Erythroblast (primary cell): Measurements from ENCODE around the gene TRPM3.

Experiments used
- DNase-seq, 2 experiments: peaks; one replicate each; lab custom pipeline; 2025; lab: John Stamatoyannopoulos, UW
- GATA1 ChIP-seq: IDR thresholded peaks from 2 replicates; pipeline ENCODE4 v1.6.1; 2011; ENCODE audit warnings: low read depth, mild to moderate bottlenecking, control low read depth, low read length, moderate library complexity
- POLR2A ChIP-seq: IDR thresholded peaks from 2 replicates; pipeline ENCODE4 v1.6.1; 2011; ENCODE audit warnings: mild to moderate bottlenecking, low read length

The TRPM3 gene

DNA sequence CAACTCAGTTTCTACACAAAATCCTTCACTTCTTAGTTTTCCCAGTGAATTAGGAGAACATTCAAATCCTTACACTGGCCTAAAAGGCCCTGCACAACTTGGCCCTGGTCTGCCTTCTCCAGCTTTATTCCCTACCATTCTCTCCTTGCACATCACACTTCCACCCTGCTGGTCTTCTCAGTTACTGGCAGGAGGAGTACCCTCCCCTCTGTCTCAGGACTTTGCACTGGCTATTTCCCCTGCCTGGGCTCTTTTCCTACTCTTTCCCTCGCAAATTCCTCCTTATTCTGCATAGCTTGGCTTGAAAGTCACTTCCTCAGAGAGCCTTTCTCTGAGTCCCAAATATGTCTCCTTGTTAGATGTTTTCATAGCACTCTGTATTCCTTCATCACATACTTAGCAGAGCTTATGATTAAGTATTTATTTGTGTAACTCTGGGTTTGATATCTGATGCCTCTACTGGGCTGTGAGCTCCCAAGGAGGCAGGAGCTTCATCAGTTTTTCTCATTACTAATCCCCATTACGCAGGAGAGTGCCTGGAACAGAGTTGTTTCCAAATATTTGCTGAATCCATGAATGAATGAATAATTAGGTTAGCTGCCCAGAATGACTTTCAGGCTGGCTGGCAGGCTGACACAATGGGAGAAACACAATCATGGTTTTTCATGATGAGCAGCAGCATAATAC is 547.1 kb downstream of the TRPM3 start:
- TF ChIP-seq GATA1 (no peak), POLR2A (no peak)
- DNase-seq = no peak

DNA sequence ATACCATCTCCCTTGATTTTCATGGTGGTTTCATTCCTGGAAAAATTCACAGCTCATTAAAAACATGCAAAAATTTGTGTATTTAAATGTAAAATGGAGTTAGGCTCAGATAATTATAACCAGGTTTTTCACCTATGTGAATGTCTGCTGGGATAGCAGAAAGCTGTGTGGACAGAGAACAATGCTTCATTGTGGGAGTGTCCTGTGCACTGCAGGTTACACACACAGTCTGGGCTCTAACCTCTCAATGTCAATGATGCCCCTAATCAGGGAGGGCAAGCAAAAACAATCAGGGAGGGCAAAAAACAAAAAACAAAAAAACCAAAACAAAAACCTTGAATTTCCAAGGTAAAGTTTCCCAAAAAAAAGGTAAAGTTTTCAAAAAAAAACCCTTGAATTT is 548.1 kb downstream of the TRPM3 start:
- DNase-seq = no peak

DNA sequence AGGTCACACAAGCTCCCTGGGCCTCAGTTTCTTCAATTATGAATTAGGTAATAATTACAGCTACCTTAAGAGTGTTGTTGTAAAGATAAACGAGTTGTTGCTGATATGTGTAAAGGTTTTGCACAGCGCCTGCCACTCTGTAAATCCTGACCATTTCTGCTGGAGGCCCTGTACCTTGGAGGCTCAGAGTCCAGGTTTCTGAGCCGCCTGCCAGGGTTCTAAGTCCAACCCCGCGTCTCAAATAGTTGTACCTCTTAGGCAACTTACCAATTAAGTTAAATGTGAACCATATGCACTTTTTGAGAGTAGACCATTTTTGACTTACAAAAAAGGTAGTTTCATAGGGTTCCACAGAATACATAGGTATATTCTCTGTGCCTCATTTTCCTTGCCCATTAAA is 550.2 kb downstream of the TRPM3 start:
- no peak for DNase-seq
- TF ChIP-seq POLR2A = no peak
- no peak for TF ChIP-seq GATA1

More for the DNA sequence above, 548.1 kb downstream of the TRPM3 start:
- TF ChIP-seq POLR2A (no peak), GATA1 (no peak)

DNA sequence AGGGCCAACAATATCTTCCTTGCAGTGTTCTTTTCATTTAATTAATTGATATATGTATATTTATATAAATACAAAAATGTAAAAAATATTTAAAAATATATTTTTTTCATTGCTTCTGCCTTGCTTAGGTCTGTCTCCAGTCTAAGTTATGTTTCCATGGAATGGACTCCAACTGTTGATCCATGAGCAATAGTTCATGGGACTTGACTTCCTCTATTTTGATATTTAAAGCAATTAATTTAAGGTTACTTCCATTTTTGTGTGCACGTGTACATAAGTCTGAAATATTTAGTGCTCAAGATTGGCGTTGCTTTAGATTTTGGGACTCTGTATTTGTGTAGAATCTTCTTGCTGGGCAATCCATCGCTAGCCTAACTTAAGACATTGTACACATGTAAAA is 551.6 kb downstream of the TRPM3 start:
- TF ChIP-seq POLR2A = no peak
- TF ChIP-seq GATA1 = no peak
- DNase-seq = no peak

DNA sequence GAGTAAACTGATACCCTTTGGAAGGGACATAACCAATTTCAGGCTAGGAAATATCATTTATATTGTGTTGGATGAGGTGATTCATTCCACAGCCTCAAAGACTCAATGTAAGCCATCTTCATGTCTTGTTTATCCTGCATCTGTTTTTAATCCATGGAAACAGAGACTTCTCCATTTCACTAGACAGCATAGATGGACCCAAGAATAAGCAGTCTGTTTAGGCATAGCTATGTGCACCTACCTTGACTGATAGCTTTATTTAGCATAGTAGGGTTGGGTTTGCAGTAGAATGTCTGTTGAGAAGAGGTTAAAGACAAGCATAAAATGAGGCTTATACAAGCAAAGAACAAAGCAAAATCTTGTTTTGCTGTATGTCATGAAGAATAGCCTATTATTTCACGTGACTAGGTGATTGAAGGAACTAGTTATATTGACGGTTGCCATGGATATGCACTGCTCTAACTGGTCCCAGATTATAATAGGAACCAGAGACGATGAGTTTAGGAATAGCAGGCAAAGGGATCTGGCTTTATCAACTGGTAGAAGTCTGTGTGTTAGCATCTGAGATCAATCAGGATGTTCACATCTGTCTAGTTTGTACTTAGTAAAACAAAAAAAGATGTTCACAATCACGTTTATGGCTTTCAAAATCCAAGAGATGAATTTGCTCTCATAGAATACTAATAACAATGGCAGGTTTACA is 552.2 kb downstream of the TRPM3 start:
- no peak for DNase-seq
- TF ChIP-seq POLR2A (no peak), GATA1 (no peak)

DNA sequence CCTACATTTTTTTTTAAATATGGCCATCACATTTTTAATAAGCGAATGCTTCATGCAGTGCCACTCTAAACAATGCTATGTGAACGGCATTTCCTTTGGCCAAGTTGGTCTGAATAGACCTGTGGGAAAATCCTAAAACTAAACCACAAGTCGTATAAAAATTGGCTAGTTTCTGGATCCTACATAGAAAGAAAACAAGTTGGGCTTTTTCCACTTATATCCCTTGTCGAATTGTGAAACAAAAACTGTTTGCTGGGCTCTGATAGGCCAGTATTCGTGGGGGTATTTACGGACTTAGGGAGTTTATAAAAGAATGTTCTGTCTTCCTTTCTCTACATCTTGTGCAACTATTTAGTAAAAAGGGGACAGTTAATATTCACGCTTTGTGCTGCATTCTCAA is 553.9 kb downstream of the TRPM3 start:
- TF ChIP-seq POLR2A (no peak), GATA1 (no peak)
- no peak for DNase-seq

DNA sequence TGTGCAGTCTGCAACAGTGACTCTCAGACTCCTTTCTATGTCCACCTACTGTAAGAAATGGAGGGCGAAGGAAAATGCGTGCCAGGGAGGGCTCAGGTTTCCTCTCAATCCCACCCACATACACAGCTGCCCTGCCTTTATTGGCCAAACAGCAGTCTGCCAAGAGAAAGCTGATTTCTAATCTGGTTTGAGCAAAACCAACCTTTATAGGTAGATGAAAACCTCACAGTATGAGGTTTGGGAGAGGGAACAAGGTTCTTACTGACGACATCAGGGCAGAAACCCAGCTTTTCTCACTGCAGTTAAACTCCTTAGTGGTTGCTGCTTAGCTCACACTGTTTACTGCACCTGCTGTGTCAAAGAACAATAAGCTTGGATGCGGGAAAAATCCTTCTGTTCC is 554.7 kb downstream of the TRPM3 start:
- no peak for DNase-seq
- TF ChIP-seq GATA1 (no peak), POLR2A (no peak)

DNA sequence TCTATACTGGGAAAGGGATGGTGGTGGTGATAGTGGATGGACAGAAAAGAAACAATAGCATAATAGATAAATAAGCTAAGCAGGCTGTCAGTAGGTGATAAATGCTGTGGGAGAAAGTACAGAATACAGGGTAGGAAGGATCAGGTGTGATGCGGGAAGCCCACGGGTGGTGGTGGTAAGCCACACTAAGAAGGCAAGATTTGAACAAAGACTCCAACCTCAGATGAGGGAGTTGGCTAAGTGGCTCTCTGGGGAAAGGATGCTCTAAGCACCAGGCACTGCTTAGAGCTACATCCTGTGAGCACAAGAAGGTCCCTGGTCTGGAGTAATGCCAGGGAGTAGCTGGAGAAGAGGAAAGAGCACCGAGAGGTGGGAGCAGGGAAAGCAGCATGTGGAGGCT is 555.4 kb downstream of the TRPM3 start:
- no peak for TF ChIP-seq POLR2A
- TF ChIP-seq GATA1 = no peak
- no peak for DNase-seq

DNA sequence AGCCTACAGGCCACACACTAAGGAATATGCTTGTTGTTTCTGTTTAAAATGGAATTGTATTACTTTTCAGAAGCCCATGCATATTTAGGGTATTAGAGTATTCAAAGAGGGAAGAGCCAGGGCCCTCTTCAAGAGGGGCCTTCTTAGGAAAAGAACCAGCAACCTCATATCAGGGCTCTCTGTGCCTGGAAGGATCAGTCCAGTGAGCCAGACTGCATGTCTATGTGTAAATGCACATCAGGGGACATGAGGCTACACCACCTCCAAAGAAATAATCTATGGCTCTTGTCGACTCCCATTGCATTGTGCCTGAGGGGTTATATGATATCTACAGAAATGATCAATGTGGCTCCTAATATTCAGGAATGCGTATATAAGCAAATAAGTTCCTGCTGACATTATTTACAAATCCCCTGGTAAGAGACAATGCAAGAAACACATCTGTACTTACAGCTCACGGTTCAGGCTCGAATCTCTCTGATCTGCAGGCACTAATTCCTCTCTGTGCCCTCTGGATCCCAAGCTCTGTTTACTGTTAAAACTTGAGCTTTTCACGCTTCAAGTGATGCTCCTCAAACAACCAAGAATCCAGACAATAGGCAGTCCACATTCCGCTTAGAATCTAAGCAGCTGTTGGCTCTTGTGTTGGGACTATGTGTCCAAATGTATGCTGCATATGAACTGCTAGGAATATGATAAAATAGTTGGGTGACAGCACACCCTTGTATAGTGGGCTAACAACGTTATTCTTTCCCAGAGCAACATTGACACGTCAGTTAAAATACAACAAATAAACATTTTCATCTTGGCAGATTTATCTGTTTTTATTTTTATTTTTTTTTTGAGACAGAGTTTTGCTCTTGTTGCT is 556.7 kb downstream of the TRPM3 start:
- DNase-seq = no peak
- TF ChIP-seq GATA1 (no peak), POLR2A (no peak)

DNA sequence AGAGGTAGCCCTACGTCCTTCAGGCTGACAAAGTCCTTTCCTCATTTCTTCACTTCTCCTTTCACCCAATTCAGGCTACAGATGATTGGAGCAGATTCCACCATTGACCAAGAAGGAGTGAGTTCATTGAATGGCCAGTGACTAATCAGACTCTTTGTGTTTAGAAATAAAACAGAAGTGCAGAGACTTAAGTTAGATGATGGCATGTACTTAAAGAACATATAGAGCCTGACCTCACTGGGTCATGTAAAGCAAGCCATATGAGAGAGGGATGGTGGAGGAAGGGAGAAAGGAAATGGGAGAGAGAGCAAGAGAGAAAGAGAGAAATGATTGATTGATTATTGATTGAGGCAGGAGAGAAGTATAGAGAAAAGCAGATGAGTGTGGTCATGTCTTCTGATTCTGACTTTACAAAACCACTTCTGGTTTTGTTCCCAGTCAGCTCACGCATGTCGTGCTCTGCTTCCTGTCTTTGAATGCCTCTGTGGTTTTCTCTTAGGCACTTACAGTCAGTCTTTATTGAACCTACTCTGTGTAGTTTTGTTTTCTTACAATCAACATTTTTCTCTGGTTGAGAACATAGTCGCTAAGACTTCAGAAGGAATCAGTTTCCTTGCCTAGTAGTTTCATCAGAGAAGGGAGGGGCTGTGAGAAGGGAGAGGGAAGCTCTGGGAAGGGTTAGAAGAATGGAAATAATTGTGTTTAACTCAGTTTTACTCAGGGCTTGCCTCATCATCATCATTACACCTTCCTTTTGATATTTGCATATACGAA is 557.8 kb downstream of the TRPM3 start:
- TF ChIP-seq GATA1 (no peak), POLR2A (no peak)
- no peak for DNase-seq

DNA sequence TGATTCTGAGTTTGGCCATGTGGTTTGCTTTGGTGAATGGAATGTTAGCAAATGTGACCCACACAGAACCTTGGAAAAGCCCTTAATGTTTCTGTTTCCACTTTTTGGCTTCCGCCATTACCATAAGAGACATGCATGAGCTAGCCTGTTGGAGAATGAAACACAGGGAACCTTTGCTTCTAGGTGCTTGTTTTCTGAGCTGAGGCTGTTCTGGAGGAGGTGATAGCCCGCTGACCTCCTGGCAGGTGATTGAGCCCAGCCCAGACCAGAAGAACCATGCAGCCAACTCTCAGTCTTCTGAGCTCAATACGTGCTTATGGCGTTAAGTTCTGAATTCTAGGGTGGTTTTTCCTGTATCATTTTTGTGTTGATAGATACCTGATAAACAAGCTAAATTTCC is 558.4 kb downstream of the TRPM3 start:
- DNase-seq = no peak
- TF ChIP-seq POLR2A (no peak), GATA1 (no peak)

DNA sequence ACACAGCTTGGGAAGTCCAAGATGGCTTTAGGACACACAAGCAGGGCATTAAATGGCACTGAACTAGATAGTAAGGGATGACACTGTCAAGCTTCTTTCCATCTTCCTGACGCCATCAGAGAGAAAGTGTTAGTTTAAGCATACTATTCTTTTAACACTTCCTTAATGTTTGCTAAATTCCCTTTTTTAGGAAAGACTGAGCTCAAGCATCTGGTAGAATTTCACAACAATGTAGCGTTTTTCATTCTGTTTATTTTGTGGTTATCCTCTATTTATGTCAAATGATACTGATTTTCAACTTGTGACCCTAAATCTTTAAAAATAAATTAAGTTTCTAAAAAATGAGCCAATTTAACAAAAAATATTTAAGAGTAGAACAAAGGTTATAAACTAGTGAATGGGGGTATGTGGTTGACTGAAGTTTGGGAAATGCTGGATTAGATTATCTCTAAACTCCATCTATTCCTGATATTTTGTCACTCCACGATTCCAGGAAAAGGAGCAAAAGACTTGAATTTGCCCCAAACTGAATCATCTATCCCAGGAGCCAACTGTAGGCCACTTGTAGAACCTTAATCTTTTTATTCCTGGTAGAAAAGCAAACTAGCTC is 559.5 kb downstream of the TRPM3 start:
- no peak for TF ChIP-seq GATA1
- no peak for TF ChIP-seq POLR2A
- DNase-seq = no peak

DNA sequence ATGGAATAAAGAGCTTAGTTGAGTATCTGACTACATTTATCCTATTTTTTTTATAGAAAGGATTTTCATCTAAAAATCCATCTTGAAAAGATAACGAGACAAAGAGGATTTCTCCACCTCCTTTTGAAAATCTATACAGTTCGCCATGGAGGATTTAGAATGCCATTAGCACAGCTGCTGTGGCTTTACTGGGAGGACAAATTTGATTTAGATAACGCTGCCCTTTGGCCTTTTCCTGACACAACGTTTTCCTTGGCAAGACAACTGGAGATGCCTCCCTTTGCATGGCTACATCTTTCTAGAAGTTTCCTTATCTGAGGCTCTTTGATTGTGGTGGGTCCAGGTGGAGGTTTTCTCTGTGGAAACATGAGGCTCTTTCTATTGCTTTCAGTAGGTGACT is 560.3 kb downstream of the TRPM3 start:
- TF ChIP-seq GATA1 (no peak), POLR2A (no peak)
- DNase-seq = no peak

DNA sequence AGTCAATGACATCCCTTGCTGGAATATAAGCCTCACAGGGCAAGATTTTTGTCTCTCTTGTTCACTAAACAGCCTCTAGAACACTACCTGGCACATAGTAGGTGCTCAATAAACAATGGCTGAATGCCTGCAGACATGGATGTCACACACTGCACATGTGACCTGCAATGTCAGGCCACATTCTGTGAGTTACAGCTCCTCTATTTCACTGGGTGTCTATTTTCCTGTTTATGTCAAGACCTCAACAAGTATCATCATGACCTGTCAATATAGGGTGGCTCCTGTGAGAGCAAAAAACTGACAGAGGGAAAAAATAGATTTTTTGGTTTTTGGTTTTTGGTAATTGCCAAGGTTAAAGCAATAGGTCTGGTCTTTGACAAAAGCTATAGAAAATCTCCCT is 562.3 kb downstream of the TRPM3 start:
- DNase-seq = no peak

More for the DNA sequence above, 562.3 kb downstream of the TRPM3 start:
- TF ChIP-seq GATA1 (no peak), POLR2A (no peak)
